ENCODE results near the gene CELF4.

Gene CELF4

GRCh38 chr18:37496568-37496967, 69.0 kb downstream of the CELF4 start:
- Histone ChIP-seq H3K27ac (ENCODE audit: low read depth, low read length) (no peak overlapping the region), H3K4me1 (ENCODE audit: control insufficient read depth, low read length) (no peaks in the 10 kb centered on the region), H3K9me2 (replicated peaks; ENCODE audit: control insufficient read depth, low read length) (no peaks in the 10 kb centered on the region), H3K4me2 (ENCODE audit: low read length) (no peak overlapping the region), H3K4me3 (ENCODE audit: low read length) (no peak overlapping the region), H3K9me3 (ENCODE audit: control insufficient read depth, insufficient read depth, low read length) (no peaks in the 10 kb centered on the region), H3K36me3 (ENCODE audit: control insufficient read depth, low read length) (no peaks in the 10 kb centered on the region), H3K27me3 (ENCODE audit: control insufficient read depth, low read length) (no peaks in the 10 kb centered on the region), H4K20me1 (ENCODE audit: control insufficient read depth, insufficient read depth, low read depth, low read length) (no peaks in the 10 kb centered on the region), H3K79me2 (ENCODE audit: control insufficient read depth, low read length) (no peaks in the 10 kb centered on the region), H3F3A (ENCODE audit: control insufficient read depth, insufficient read depth) (no peaks in the 10 kb centered on the region)
- TF ChIP-seq CTCF (IDR thresholded peaks at IDR 0.05; ENCODE audit: low read depth, low read length, poor library complexity, severe bottlenecking): no peak
- no peak for TF ChIP-seq EZH2phosphoT487 (IDR thresholded peaks at IDR 0.05; ENCODE audit: borderline replicate concordance, low read length)

- no peaks in the 10 kb centered on the region for H3K27me3 ChIP-seq (ENCODE audit: control insufficient read depth, low read length)
- H3K36me3 ChIP-seq (ENCODE audit: control insufficient read depth, low read length): no peaks in the 10 kb centered on the region
- H3F3A ChIP-seq (ENCODE audit: control insufficient read depth, insufficient read depth): no peaks in the 10 kb centered on the region
- no peaks in the 10 kb centered on the region for H3K9me2 ChIP-seq (replicated peaks; ENCODE audit: control insufficient read depth, low read length)
- H3K4me2 ChIP-seq (ENCODE audit: low read length): no peak overlapping the region
- no peak overlapping the region for H3K4me3 ChIP-seq (ENCODE audit: low read length)
- no peak overlapping the region for H3K27ac ChIP-seq (ENCODE audit: low read depth, low read length)
- no peaks in the 10 kb centered on the region for H3K9me3 ChIP-seq (ENCODE audit: control insufficient read depth, insufficient read depth, low read length)
- H3K79me2 ChIP-seq (ENCODE audit: control insufficient read depth, low read length): no peaks in the 10 kb centered on the region
- no peaks in the 10 kb centered on the region for H3K4me1 ChIP-seq (ENCODE audit: control insufficient read depth, low read length)
- H4K20me1 ChIP-seq (ENCODE audit: control insufficient read depth, insufficient read depth, low read depth, low read length): no peaks in the 10 kb centered on the region
- TF ChIP-seq CTCF (IDR thresholded peaks at IDR 0.05; ENCODE audit: low read depth, low read length, poor library complexity, severe bottlenecking) (no peak), EZH2phosphoT487 (IDR thresholded peaks at IDR 0.05; ENCODE audit: borderline replicate concordance, low read length) (no peak)
Observed at GRCh38 chr18:37495354-37495753, 70.2 kb downstream of the CELF4 start.

- H3K79me2 ChIP-seq (ENCODE audit: control insufficient read depth, low read length): no peaks in the 10 kb centered on the region
- H3K9me2 ChIP-seq (replicated peaks; ENCODE audit: control insufficient read depth, low read length): no peaks in the 10 kb centered on the region
- H3K4me1 ChIP-seq (ENCODE audit: control insufficient read depth, low read length): no peaks in the 10 kb centered on the region
- no peak overlapping the region for H3K4me2 ChIP-seq (ENCODE audit: low read length)
- H3K4me3 ChIP-seq (ENCODE audit: low read length): no peak overlapping the region
- H3F3A ChIP-seq (ENCODE audit: control insufficient read depth, insufficient read depth): no peaks in the 10 kb centered on the region
- TF ChIP-seq CTCF (IDR thresholded peaks at IDR 0.05; ENCODE audit: low read depth, low read length, poor library complexity, severe bottlenecking): no peak
- TF ChIP-seq EZH2phosphoT487 (IDR thresholded peaks at IDR 0.05; ENCODE audit: borderline replicate concordance, low read length): no peak
- no peaks in the 10 kb centered on the region for H4K20me1 ChIP-seq (ENCODE audit: control insufficient read depth, insufficient read depth, low read depth, low read length)
- no peaks in the 10 kb centered on the region for H3K36me3 ChIP-seq (ENCODE audit: control insufficient read depth, low read length)
- no peaks in the 10 kb centered on the region for H3K9me3 ChIP-seq (ENCODE audit: control insufficient read depth, insufficient read depth, low read length)
- H3K27ac ChIP-seq (ENCODE audit: low read depth, low read length): no peak overlapping the region
- H3K27me3 ChIP-seq (ENCODE audit: control insufficient read depth, low read length): no peaks in the 10 kb centered on the region
Observed at GRCh38 chr18:37494406-37494805, 71.2 kb downstream of the CELF4 start.
